GM12892 (cell line): ENCODE data around the gene UBE2D4.

Experiments used
- POLR2AphosphoS5 ChIP-seq: IDR thresholded peaks from 2 replicates; pipeline ENCODE4 v1.6.1; 2011; ENCODE audit warnings: low read depth, low read length, control low read depth
- TAF1 ChIP-seq: IDR thresholded peaks from 2 replicates; pipeline ENCODE4 v1.6.1; 2011; ENCODE audit warnings: low read depth, mild to moderate bottlenecking, control low read depth, low read length, borderline replicate concordance

- TF ChIP-seq POLR2AphosphoS5: no peak
- TF ChIP-seq TAF1: no peak
Measured at GRCh38 chr7:43879477-43879876, 46.8 kb upstream of the UBE2D4 start.
